HG03460 (cell line): ENCODE data around the gene CAV3.
A peak's percentile ranks its signal among the peaks of the same experiment; 100 is the strongest.
"Not testable (repeated sequence)": the region's sequence is repeated elsewhere in the genome, so short reads cannot be mapped to it uniquely, and the experiment has no call there.

Source experiments
- ATAC-seq: cut with Tn5 transposase; IDR thresholded peaks from one replicate; pipeline ENCODE4 v1.9.1; 2021; ENCODE audit not compliant: unreplicated experiment

The CAV3 gene

DNA sequence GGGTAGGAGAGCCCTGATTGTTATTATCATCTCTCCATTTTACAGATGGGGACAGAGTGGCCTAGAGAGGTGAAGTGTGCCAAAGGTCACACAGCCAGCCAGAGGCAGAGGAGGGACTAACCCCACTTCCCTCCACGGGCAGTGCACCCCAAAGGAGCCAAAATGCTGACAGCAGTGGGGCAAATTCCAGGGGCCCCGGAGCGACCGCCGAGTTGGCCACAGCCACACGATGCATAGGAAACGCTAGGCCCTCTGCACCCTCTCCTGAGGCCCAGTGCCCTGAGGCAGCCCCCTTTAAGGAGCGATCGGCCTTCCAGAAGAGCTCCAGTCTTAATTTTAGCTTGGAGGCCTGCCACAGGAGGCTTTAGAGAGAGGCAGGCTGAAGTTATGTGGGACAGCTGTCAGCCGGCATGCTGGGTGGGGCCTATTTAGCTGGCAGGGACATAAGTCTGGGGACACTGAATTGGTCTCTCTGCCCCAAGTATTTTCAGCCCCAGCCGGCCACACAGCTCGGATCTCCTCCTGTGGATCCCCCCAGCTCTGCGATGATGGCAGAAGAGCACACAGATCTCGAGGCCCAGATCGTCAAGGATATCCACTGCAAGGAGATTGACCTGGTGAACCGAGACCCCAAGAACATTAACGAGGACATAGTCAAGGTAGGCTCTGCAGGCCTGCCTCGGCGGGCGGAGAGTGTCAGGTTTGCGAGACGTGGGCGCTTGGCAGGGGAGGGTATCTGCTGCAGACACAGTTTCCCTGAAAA, at the start of gene CAV3:
TSS of gene CAV3 (plus strand) at position 471 of the 763 bp plus-strand sequence. CDS start at position 546, 75 bp downstream.
- ATAC-seq: no peak

- not testable (repeated sequence) for ATAC-seq
Observed at GRCh38 chr3:8684992-8685391, 48.6 kb upstream of the CAV3 start.

- not testable (repeated sequence) for ATAC-seq
Observed at GRCh38 chr3:8691295-8691694, 42.3 kb upstream of the CAV3 start.

DNA sequence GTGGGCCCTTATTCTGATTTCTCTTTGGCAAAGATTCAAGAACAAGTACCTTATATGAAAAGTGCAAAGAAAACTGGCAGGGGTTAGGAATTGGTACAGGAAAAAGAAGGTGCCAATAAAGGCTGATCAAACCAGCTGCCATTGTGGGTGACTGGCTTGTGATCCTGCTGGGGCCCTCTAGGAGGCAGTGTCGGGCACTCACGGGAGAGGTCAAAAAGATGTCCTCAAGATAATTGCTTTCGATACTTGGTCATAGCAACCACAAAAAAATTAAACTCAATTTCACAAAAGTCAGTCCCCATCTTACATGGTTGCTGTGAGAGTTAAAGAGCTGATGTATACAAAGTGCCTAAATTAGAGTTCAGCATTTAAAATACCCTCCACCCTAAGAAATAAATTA, 31.0 kb upstream of the CAV3 start:
- no peak for ATAC-seq

GRCh38 chr3:8705575-8705974, 28.0 kb upstream of the CAV3 start:
- no peak for ATAC-seq

DNA sequence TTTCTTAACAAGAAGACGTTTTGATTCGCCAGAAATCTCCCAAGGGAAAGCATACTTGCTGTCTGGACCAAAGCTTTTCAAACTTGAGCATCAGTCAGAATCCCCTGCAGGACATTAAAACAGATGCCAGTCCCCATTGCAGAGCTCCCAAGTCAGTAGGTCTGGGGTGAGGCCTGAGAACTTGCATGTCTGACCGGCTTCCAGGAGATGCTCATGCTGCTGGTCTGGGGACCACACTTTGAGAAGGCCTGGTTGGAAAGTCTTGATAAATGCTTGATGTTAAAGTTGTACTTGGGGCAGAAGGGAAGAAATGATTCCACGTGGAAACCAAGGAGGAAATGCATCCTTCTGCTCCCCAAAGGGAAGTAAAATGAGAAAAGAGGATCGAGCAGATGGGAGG, 24.3 kb upstream of the CAV3 start:
- ATAC-seq: no peak

GRCh38 chr3:8709801-8710507, 23.6 kb upstream of the CAV3 start:
- no peak for ATAC-seq

GRCh38 chr3:8712045-8712907, 21.3 kb upstream of the CAV3 start:
- no peak for ATAC-seq

GRCh38 chr3:8712908-8713255, 20.7 kb upstream of the CAV3 start:
- no peak for ATAC-seq

DNA sequence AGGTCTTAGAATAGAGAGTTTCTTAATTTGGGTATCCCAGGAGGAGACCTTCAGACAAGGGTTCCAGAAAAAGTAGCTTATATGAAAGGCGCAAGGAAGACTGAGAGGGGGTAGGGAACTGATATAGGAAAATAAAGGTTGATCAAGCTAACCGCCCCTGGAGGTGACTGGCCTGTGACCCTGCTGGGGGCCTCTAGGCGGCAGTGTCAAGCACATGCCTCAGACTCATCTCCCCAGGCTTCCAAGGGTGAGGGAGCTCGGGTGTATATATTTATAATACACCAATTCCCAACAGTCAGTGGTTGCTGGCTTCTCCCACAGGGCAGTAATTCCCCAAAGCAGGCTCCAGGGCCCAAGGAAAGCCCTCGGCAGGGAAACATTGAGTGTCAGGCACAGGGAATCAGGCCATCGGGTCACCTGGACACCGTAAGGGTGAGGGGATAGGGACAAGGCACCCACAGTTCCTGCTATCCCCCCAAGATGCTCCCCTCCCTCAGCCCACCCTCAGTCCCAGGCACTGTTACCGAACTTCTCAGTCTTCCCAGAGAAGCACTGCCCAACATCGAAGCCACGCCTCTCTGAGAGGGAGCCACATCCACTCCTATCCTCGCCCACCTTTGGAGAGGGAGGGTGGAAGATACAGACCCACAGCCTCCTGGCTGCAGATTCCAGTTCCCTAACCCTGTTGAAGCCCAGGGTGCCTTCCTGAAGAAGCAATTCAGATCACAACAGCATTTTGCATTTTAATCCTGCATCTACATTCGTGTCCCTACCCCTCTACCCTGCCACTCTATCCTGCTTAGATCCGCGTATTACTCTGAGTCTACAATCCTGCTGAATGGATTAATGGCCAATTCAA, 19.5 kb upstream of the CAV3 start:
- peak; percentile 77 for ATAC-seq

DNA sequence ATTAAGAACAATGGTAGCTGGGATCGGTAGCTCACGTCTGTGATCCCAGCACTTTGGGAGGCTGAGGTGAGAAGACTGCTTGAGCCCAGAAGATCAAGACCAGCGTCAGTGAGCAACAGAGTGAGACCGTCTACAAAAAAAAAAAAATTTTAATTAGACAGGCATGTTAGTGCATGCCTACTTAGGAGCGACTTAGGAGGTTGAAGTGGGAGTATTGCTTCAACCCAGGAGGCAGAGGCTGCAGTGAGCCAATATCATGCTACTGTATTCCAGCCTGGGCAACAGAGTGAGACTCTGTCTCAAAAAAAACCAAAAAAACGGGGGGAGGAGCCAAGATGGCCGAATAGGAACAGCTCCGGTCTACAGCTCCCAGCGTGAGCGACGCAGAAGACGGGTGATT, 17.8 kb upstream of the CAV3 start:
- ATAC-seq: not testable (repeated sequence)

GRCh38 chr3:8722808-8723207, 10.8 kb upstream of the CAV3 start:
- ATAC-seq: no peak

- no peak for ATAC-seq
Observed at GRCh38 chr3:8723612-8724011, 10.0 kb upstream of the CAV3 start.

- no peak for ATAC-seq
Observed at GRCh38 chr3:8724108-8724752, 9.4 kb upstream of the CAV3 start.

GRCh38 chr3:8727605-8728512, 5.7 kb upstream of the CAV3 start:
- no peak for ATAC-seq

GRCh38 chr3:8729479-8729878, 4.1 kb upstream of the CAV3 start:
- ATAC-seq: no peak

DNA sequence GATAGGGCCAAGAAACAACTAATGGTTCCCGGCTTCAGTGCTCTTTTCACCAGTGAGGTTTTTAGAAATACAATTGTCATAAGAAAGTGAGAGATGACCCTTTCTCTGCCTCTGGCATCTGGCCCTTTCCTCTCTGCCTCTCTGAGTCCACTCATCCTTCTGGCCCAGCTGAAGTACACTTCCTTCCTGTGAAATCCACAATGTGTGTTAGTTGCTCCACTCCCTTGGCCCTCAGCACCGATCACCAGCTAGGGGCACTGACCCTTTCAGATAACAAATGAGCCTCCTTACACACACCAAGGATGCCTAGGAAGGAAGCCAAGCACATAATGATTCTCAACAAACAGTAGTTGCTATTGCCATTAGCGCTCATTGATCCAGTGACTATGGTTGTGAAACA, 2.9 kb upstream of the CAV3 start:
- no peak for ATAC-seq

DNA sequence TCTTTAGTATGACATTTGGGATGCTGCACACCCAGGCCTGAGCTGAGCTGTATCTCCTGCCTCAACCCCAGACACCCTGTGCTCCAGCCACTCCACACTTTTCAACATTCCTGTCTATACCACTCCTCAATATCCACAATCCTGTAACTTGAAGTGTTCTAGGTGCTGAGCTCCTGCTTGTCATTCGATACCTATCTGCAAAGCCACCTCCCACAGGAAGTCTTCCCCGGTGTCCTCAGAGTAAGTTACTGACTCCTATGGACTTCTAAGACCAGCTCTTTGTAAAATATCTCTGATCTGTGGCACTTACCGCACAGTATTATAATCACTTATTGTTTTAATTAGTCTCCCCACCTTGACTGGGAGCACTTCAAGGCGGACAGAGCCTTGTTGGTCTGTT, 1.2 kb upstream of the CAV3 start:
- no peak for ATAC-seq
